ENCODE results near the gene METTL22.

- TF ChIP-seq CTCF (IDR thresholded peaks at IDR 0.05) (no peak), POLR2AphosphoS5 (IDR thresholded peaks at IDR 0.05) (no peak)
These were observed 32.2 kb upstream of the METTL22 start for GRCh38 chr16:8589057-8589899.
